OCI-LY7 (cell line): ENCODE data around the gene MGAT5B.

Source experiments
- EZH2phosphoT487 ChIP-seq: fragments of 200-600 bp; sonication (generic); IDR thresholded peaks from 2 replicates; pipeline ENCODE4 v1.6.1; 2018; ENCODE audit warnings: low read depth, borderline replicate concordance, mild to moderate bottlenecking, mixed run types, antibody characterized with exemption, low read length, moderate library complexity, mixed read lengths
- TF ChIP-seq, protein P1 (sequence below): fragments of 200-600 bp; sonication (generic); conservative IDR thresholded peaks from 2 replicates; pipeline ENCODE4 v1.5.1; 2014; ENCODE audit warnings: mild to moderate bottlenecking, antibody characterized with exemption, low read length, moderate library complexity, mixed read lengths

DNA sequence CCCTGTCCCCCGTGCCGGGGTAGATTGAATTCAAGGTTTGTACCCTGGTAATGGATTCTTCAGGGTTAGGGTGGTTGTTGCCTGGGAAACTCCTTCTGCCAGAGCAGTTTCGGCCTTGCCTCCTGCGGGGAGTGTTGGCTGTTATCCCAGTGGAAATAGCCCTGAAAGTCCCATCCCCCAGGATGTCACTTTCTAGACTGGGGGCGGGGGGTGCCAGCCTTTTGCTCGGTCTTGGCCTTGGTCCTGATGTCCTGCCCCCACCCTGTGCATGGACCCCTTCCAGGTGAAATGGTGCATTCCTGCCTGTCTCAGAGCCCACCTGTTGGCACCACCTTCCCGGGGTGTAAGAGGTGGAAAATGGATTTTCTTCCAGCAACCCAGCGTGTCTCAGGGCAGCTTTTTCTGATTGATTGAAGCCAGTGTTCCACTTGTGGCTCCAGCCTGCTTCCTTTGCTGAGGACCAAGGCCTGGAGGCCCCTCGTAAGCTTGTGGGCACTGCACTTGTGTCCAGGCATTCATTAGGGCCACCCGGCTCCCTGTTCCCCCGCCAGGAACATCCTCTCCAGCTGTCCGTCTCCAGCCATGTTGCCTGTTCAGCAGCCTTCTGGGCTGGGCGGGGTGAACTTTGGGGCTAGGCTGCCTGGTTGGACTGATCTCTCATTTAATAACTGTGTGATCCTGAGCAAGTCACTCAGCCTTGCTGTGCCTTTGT lies 25.6 kb downstream of the MGAT5B start:
- TF ChIP-seq, protein P1, sequence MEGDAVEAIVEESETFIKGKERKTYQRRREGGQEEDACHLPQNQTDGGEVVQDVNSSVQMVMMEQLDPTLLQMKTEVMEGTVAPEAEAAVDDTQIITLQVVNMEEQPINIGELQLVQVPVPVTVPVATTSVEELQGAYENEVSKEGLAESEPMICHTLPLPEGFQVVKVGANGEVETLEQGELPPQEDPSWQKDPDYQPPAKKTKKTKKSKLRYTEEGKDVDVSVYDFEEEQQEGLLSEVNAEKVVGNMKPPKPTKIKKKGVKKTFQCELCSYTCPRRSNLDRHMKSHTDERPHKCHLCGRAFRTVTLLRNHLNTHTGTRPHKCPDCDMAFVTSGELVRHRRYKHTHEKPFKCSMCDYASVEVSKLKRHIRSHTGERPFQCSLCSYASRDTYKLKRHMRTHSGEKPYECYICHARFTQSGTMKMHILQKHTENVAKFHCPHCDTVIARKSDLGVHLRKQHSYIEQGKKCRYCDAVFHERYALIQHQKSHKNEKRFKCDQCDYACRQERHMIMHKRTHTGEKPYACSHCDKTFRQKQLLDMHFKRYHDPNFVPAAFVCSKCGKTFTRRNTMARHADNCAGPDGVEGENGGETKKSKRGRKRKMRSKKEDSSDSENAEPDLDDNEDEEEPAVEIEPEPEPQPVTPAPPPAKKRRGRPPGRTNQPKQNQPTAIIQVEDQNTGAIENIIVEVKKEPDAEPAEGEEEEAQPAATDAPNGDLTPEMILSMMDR = no peak
- TF ChIP-seq EZH2phosphoT487 = no peak
